Bladder microvascular endothelial cell (primary cell): ENCODE data around the gene UBN2. TPM values are rescaled to one million over a fixed set of nuclear protein-coding genes. Genes with fewer than 3 reads are reported as not detected.

Experiments used
- total RNA-seq: library from RNA; depleted of rRNA; stranded (reverse); fragments of >200 nt; gene quantifications from 2 replicates; pipeline ENCODE4 v1.2.3, GENCODE V29; 2014

The UBN2 gene
- 2.6 and 9.2 TPM in 2 replicates for total RNA-seq

GRCh38 chr7:139230774-139231512 is at the start of gene UBN2:
Gene UBN2, plus strand, starts transcription at chr7:139231237. Its CDS starts 248 bp downstream, at chr7:139231485.

GRCh38 chr7:139341058-139341775 is 110.2 kb downstream of the UBN2 start, which contains the start of gene FMC1:
Gene FMC1, plus strand, starts transcription at chr7:139341337. Its CDS starts 48 bp downstream, at chr7:139341385.

Other genes starting within 250 kb of the UBN2 start
- gene KIAA1549, start 249.8 kb upstream of the UBN2 start, total RNA-seq: 1.1 and 6.0 TPM in 2 replicates
- 10.5 and 23.1 TPM in 2 replicates for gene ZC3HAV1L, start 195.2 kb upstream of the UBN2 start, total RNA-seq
- gene ZC3HAV1, start 121.5 kb upstream of the UBN2 start, total RNA-seq: 29.6 and 52.6 TPM in 2 replicates
- gene FMC1, start 110.1 kb downstream of the UBN2 start, total RNA-seq: 4.5 and 9.7 TPM in 2 replicates
- gene LUC7L2, start 128.7 kb downstream of the UBN2 start, total RNA-seq: 29.0 and 69.0 TPM in 2 replicates